Right cardiac atrium (tissue), 5 donors: ENCODE results near the gene KCTD7. TPM values are rescaled to one million over a fixed set of nuclear protein-coding genes. Genes with fewer than 3 reads are reported as not detected.
"Not testable (repeated sequence)": the region's sequence is repeated elsewhere in the genome, so short reads cannot be mapped to it uniquely, and the experiment has no call there.

ENCODE experiments used
- ATAC-seq, 2 donors: fragments of 200-7000 bp; cut with Tn5 transposase; one replicate each; pipeline versions ENCODE4 v1.8.0 to v1.9.1; 2020; ENCODE audit warnings: moderate library complexity in 2 of 2, mild to moderate bottlenecking in 1 of 2
- DNase-seq, 3 donors: peaks; one replicate each; pipeline ENCODE4 v3.0.0-alpha.2; 2020
- H3K27ac ChIP-seq: one replicate; pipeline ENCODE4 v1.5.1; 2013; ENCODE audit warnings: mild to moderate bottlenecking, low read length, control low read depth, moderate library complexity
- H3K27me3 ChIP-seq: one replicate; pipeline ENCODE4 v1.6.1; 2013; ENCODE audit not compliant: control insufficient read depth, insufficient read depth
- H3K4me1 ChIP-seq: one replicate; pipeline ENCODE4 v1.6.1; 2013; ENCODE audit warnings: low read length; ENCODE audit not compliant: control insufficient read depth, insufficient read depth
- H3K4me3 ChIP-seq: one replicate; pipeline ENCODE4 v1.5.1; 2013; ENCODE audit warnings: low read length, control low read depth
- H3K9me3 ChIP-seq: one replicate; pipeline ENCODE4 v1.6.1; 2013; ENCODE audit warnings: low read length; ENCODE audit not compliant: control insufficient read depth
- WGBS: extraction: QIAGEN DNeasy Blood & Tissue Kit; methylation state at CpG from one replicate; pipeline ENCODE4 v1.1.7; 2013; 5-methylcytosine and 5-hydroxymethylcytosine counted together
- intact Hi-C, 4 donors: fragments of 100-400 bp; cut with DNase I; formaldehyde crosslinking; loops; one replicate each; pipeline versions ENCODE4 v1.11.0 to v1.14.0; 2022 to 2023
- polyA plus RNA-seq: library from polyadenylated mRNA; stranded (reverse); fragments of 200-250 nt; gene quantifications from one replicate; pipeline ENCODE4 v1.2.3, GENCODE V29; 2013
- total RNA-seq, 4 donors: library from RNA; stranded (reverse); fragmentation: NEBNext Ultra II Directional; extraction: Animal tissue kit (Norgen Biotek cat#: 25700); gene quantifications; one replicate each; pipeline ENCODE4 v1.2.1, GENCODE V29; 2021
- donor health status: healthy with polysubstance abuse.
- donor health status: DM: no; HTN: yes; CAD: no.
- donor health status: DM: no; HTN: no; CAD: no.
- donor health status: DM: no; HTN: yes; CAD: no; lungs with severe emphysema.
- donor health status: DM: yes; HTN: yes; CAD: no.

The KCTD7 gene
- total and polyA plus RNA-seq, 5 donors, result 5.9 to 13.2 (median 9.4) TPM

- Histone ChIP-seq H3K27ac (peak overlapping the region; percentile 5), H3K4me3 (peak overlapping the region; percentile 48), H3K27me3 (no peaks in the 10 kb centered on the region), H3K9me3 (no peaks in the 10 kb centered on the region), H3K4me1 (peaks cover 2% of the 10 kb centered on the region)
- ATAC-seq (peak; percentile 98), DNase-seq (peak; percentile 93 to 96 (median 95))
- under 1% methylated on average over 83 of the region's 83 CpGs for WGBS
- intact Hi-C loops, result no loop called here
Observed at GRCh38 chr7:66591799-66592596, 36.7 kb upstream of the KCTD7 start.

GRCh38 chr7:66592597-66593146, 36.0 kb upstream of the KCTD7 start:
- DNase-seq, ATAC-seq, H3K9me3 ChIP-seq, H3K27me3 ChIP-seq, H3K4me1 ChIP-seq, intact Hi-C loops: not testable (repeated sequence)
- 25% methylated on average over 4 of the region's 4 CpGs for WGBS
- H3K4me3 ChIP-seq, result peak overlapping the region; percentile 48
- H3K27ac ChIP-seq, result peak overlapping the region; percentile 5

GRCh38 chr7:66594082-66594481, 34.6 kb upstream of the KCTD7 start:
- H3K4me3 ChIP-seq, H3K27ac ChIP-seq, DNase-seq, H3K27me3 ChIP-seq, intact Hi-C loops, ATAC-seq, H3K9me3 ChIP-seq, H3K4me1 ChIP-seq: not testable (repeated sequence)
- 97% methylated on average over 8 of the region's 8 CpGs for WGBS

GRCh38 chr7:66597461-66597860, 31.2 kb upstream of the KCTD7 start:
- DNase-seq, result no peak
- Histone ChIP-seq H3K4me3 (no peak overlapping the region), H3K4me1 (no peaks in the 10 kb centered on the region), H3K27ac (no peak overlapping the region), H3K9me3 (no peaks in the 10 kb centered on the region), H3K27me3 (no peaks in the 10 kb centered on the region)
- no peak for ATAC-seq
- 68% methylated on average over 2 of the region's 2 CpGs for WGBS
- intact Hi-C loops, result no loop called here

GRCh38 chr7:66602159-66602558, 26.5 kb upstream of the KCTD7 start:
- Histone ChIP-seq H3K9me3 (no peaks in the 10 kb centered on the region), H3K27ac (no peak overlapping the region), H3K27me3 (no peaks in the 10 kb centered on the region), H3K4me3 (no peak overlapping the region), H3K4me1 (no peaks in the 10 kb centered on the region)
- DNase-seq (no peak), ATAC-seq (no peak)
- intact Hi-C loops, result no loop called here
- 91% methylated on average over 3 of the region's 3 CpGs for WGBS

DNA sequence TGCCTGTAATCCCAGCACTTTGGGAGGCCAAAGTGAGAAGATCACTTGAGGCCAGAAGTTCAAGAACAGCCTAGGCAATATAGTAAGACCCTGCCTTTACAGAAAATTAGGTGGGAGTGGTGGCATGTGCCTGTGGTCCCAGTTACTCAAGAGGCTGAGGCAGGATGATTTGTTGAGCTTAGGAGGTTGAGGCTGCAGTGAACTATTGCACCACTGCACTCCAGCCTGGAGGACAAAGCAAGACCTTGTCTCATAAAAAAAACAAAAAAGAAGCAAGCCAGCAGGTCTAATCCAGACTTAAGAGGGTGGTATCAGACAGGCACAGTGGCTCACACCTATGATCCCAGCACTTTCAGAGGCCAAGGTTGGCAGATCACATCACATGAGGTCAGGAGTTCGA, 24.5 kb upstream of the KCTD7 start:
- H3K27ac ChIP-seq, result no peak overlapping the region
- DNase-seq (no peak), ATAC-seq (no peak)
- 96% methylated on average over 1 of the region's 1 CpG for WGBS
- no peaks in the 10 kb centered on the region for H3K4me1 ChIP-seq
- H3K9me3 ChIP-seq, result no peaks in the 10 kb centered on the region
- H3K27me3 ChIP-seq, result no peaks in the 10 kb centered on the region
- H3K4me3 ChIP-seq, result no peak overlapping the region
- intact Hi-C loops, result no loop called here

DNA sequence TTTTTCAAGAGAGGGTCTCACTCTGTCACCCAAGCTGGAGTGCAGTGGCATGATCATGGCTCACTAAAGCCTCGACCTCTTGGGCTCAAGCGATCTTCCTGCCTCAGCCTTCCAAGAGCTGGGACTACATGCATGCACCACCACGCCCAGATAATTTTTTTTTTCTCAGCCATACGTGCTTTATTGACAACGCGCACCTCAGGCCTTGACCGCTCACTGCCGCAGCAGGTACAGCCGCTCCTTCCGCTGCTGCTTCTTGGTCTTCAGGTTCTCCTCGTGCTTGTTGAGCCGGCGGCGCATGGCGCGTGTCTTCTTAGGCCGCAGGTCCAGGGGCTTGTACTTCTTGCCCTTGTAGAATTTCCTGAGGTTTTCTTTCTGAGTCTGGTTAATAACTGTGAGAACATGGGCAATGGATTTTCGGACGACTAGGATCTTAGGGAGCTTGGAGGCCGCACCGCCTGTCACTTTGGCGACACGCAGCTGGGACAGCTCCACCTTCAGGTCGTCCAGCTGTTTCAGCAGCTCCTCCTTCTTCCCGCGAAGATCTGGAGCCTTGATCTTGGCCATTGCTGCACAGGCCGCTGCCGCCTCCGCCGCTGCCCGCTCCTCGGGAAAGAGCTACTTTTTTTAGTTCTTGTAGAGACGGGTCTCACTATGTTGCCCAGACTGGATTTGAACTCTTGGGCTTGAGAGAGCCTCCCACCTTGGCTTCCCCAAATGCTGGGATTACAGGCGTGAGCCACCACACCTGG, 22.0 kb upstream of the KCTD7 start:
- intact Hi-C loops, result not testable (repeated sequence)

GRCh38 chr7:66609176-66609575, 19.5 kb upstream of the KCTD7 start:
- DNase-seq (no peak), ATAC-seq (no peak)
- Histone ChIP-seq H3K4me3 (no peak overlapping the region), H3K4me1 (no peaks in the 10 kb centered on the region), H3K9me3 (no peaks in the 10 kb centered on the region), H3K27me3 (no peaks in the 10 kb centered on the region), H3K27ac (no peak overlapping the region)
- intact Hi-C loops, result no loop called here
- 60% methylated on average over 3 of the region's 3 CpGs for WGBS

More for the DNA sequence above, 22.0 kb upstream of the KCTD7 start:
- DNase-seq, H3K27me3 ChIP-seq, ATAC-seq, H3K4me1 ChIP-seq, H3K27ac ChIP-seq, H3K9me3 ChIP-seq, H3K4me3 ChIP-seq: not testable (repeated sequence)
- 92% methylated on average over 34 of the region's 34 CpGs for WGBS

GRCh38 chr7:66614596-66614995, 14.1 kb upstream of the KCTD7 start:
- DNase-seq, intact Hi-C loops, H3K4me3 ChIP-seq, H3K27me3 ChIP-seq, H3K9me3 ChIP-seq, ATAC-seq, H3K4me1 ChIP-seq, H3K27ac ChIP-seq: not testable (repeated sequence)
- 94% methylated on average over 33 of the region's 33 CpGs for WGBS

- WGBS, result 85% methylated on average over 1 of the region's 1 CpG
- ATAC-seq, result no peak
Observed at GRCh38 chr7:66615699-66616098, 13.0 kb upstream of the KCTD7 start.

DNA sequence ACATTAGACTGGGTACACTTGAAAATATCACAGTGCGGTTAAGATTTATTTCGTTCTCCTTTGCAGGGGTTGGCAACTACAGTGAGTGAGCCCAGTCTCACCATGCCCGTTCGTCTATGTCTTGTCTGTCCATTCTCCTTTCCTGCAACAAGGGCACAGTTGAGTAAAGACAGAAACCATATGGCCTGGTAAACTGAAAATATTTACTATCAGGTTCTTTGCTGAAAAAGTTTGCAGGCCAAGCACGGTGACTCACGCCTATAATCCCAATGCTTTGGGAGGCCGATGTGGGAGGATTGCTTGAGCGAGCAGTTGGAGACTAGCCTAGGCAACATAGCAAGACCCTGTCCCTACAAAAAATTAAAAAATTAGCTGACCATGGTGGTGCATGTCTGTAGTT, 11.4 kb upstream of the KCTD7 start:
- H3K4me3 ChIP-seq, result no peak overlapping the region
- H3K27me3 ChIP-seq, result no peaks in the 10 kb centered on the region
- no peak overlapping the region for H3K27ac ChIP-seq
- H3K4me1 ChIP-seq, result no peaks in the 10 kb centered on the region
- DNase-seq, result no peak
- H3K9me3 ChIP-seq, result no peaks in the 10 kb centered on the region
- no peak for ATAC-seq
- intact Hi-C loops, result no loop called here
- WGBS, result 73% methylated on average over 8 of the region's 8 CpGs

More at GRCh38 chr7:66615699-66616098, 13.0 kb upstream of the KCTD7 start:
- Histone ChIP-seq H3K4me1 (no peaks in the 10 kb centered on the region), H3K4me3 (no peak overlapping the region), H3K9me3 (no peaks in the 10 kb centered on the region), H3K27ac (no peak overlapping the region), H3K27me3 (no peaks in the 10 kb centered on the region)
- intact Hi-C loops, result no loop called here
- no peak for DNase-seq
